Neural cell (in vitro differentiated cells): ENCODE results near the gene CACNA1B.

Experiments
- CTCF ChIP-seq: fragments of 450-650 bp; IDR thresholded peaks from 2 replicates; pipeline ENCODE4 v1.5.1; 2014; ENCODE audit warnings: antibody characterized with exemption, mild to moderate bottlenecking, moderate library complexity; ENCODE audit not compliant: poor library complexity, severe bottlenecking
- EZH2 ChIP-seq: fragments of 200-600, 300-800 bp; shearing (Covaris generic), sonication (generic); IDR thresholded peaks from 2 replicates; pipeline ENCODE4 v1.6.1; 2014; ENCODE audit warnings: antibody characterized with exemption, low read length, borderline replicate concordance, mild to moderate bottlenecking; ENCODE audit not compliant: insufficient read depth, poor library complexity, severe bottlenecking
- REST ChIP-seq: IDR thresholded peaks from 2 replicates; pipeline ENCODE4 v1.6.1; 2012; ENCODE audit warnings: borderline replicate concordance
- SMC3 ChIP-seq: fragments of 450-650 bp; conservative IDR thresholded peaks from 2 replicates; pipeline ENCODE4 v1.6.1; 2014; ENCODE audit warnings: antibody characterized with exemption, mild to moderate bottlenecking, moderate library complexity; ENCODE audit not compliant: poor library complexity
- TAF1 ChIP-seq: IDR thresholded peaks from 2 replicates; pipeline ENCODE4 v1.6.1; 2012; ENCODE audit warnings: low read depth

GRCh38 chr9:137829260-137829996 is 48.2 kb upstream of the CACNA1B start:
- TF ChIP-seq CTCF, result no peak
- TF ChIP-seq REST, result no peak
- TF ChIP-seq TAF1, result no peak
- TF ChIP-seq EZH2, result no peak
- no peak for TF ChIP-seq SMC3
